NCI-H524 (cell line): Measurements from ENCODE around the gene ENOX1.
"Not testable (repeated sequence)": the region's sequence is repeated elsewhere in the genome, so short reads cannot be mapped to it uniquely, and the experiment has no call there.

Experiments used
- DNase-seq, 2 experiments: peaks; one replicate each; lab custom pipeline; 2025; lab: John Stamatoyannopoulos, UW

The ENOX1 gene

GRCh38 chr13:43432958-43433357, 353.8 kb downstream of the ENOX1 start:
- DNase-seq = no peak

GRCh38 chr13:43431841-43432240, 354.9 kb downstream of the ENOX1 start:
- DNase-seq = no peak

- DNase-seq = no peak
Observed at GRCh38 chr13:43431290-43431716, 355.5 kb downstream of the ENOX1 start.

- DNase-seq = no peak
Observed at GRCh38 chr13:43428545-43429296, 358.1 kb downstream of the ENOX1 start.

GRCh38 chr13:43426355-43426754, 360.4 kb downstream of the ENOX1 start:
- DNase-seq = no peak

- no peak for DNase-seq
Observed at GRCh38 chr13:43425234-43425633, 361.5 kb downstream of the ENOX1 start.

- no peak for DNase-seq
Observed at GRCh38 chr13:43424412-43424811, 362.4 kb downstream of the ENOX1 start.

- no peak for DNase-seq
Observed at GRCh38 chr13:43422116-43422515, 364.7 kb downstream of the ENOX1 start.

GRCh38 chr13:43416842-43417241, 369.9 kb downstream of the ENOX1 start:
- not testable (repeated sequence) for DNase-seq

GRCh38 chr13:43416408-43416807, 370.4 kb downstream of the ENOX1 start:
- DNase-seq = not testable (repeated sequence)

GRCh38 chr13:43415903-43416391, 370.8 kb downstream of the ENOX1 start:
- not testable (repeated sequence) for DNase-seq

GRCh38 chr13:43414111-43414510, 372.7 kb downstream of the ENOX1 start:
- DNase-seq = no peak

- no peak for DNase-seq
Observed at GRCh38 chr13:43411741-43412140, 375.0 kb downstream of the ENOX1 start.

- DNase-seq = no peak
Observed at GRCh38 chr13:43411211-43411610, 375.6 kb downstream of the ENOX1 start.

GRCh38 chr13:43408274-43408673, 378.5 kb downstream of the ENOX1 start:
- peak in 1 of 2 experiments; percentile 69 for DNase-seq

GRCh38 chr13:43407023-43407581, 379.7 kb downstream of the ENOX1 start:
- peak in 1 of 2 experiments; percentile 8 for DNase-seq

GRCh38 chr13:43405457-43405856, 381.3 kb downstream of the ENOX1 start:
- DNase-seq = peak; percentile 60 to 77

- no peak for DNase-seq
Observed at GRCh38 chr13:43402380-43402779, 384.4 kb downstream of the ENOX1 start.

- DNase-seq = no peak
Observed at GRCh38 chr13:43401361-43401760, 385.4 kb downstream of the ENOX1 start.

- no peak for DNase-seq
Observed at GRCh38 chr13:43397111-43397510, 389.7 kb downstream of the ENOX1 start.

- no peak for DNase-seq
Observed at GRCh38 chr13:43391036-43391435, 395.7 kb downstream of the ENOX1 start.

- no peak for DNase-seq
Observed at GRCh38 chr13:43390619-43391018, 396.2 kb downstream of the ENOX1 start.

GRCh38 chr13:43389983-43390382, 396.8 kb downstream of the ENOX1 start:
- DNase-seq = peak; percentile 60 to 69
